NB4 (cell line): ENCODE data around the gene CDKAL1.

ENCODE experiments used
- DNase-seq: peaks from one replicate; pipeline ENCODE4 v3.0.0; 2010; ENCODE audit warnings: low read depth
- H3K4me3 ChIP-seq: one replicate; pipeline ENCODE4 v1.5.1; 2011; ENCODE audit warnings: mild to moderate bottlenecking, low read depth, low read length, moderate library complexity
- CTCF ChIP-seq: IDR thresholded peaks from one replicate; pipeline ENCODE4 v1.5.1; 2012; ENCODE audit warnings: low read depth, low read length
- MAX ChIP-seq: IDR thresholded peaks from 2 replicates; pipeline ENCODE4 v1.6.1; 2011; ENCODE audit warnings: low read depth, low read length
- MYC ChIP-seq: IDR thresholded peaks from 2 replicates; pipeline ENCODE4 v1.6.1; 2011; ENCODE audit warnings: low read depth, low read length
- POLR2A ChIP-seq: IDR thresholded peaks from 2 replicates; pipeline ENCODE4 v1.6.1; 2011; ENCODE audit warnings: mild to moderate bottlenecking; ENCODE audit not compliant: insufficient read length; ENCODE audit errors: extremely low read depth

The CDKAL1 gene

GRCh38 chr6:21101694-21102093 lies 567.4 kb downstream of the CDKAL1 start:
- no peak for DNase-seq
- no peak overlapping the region for H3K4me3 ChIP-seq
- no peak for TF ChIP-seq MAX
- TF ChIP-seq CTCF, result no peak
- no peak for TF ChIP-seq POLR2A
- no peak for TF ChIP-seq MYC

- TF ChIP-seq MYC (no peak), POLR2A (no peak), CTCF (no peak), MAX (no peak)
- no peak overlapping the region for H3K4me3 ChIP-seq
- DNase-seq, result no peak
Measured at GRCh38 chr6:21102201-21102600, 567.9 kb downstream of the CDKAL1 start.

GRCh38 chr6:21102624-21103023 lies 568.4 kb downstream of the CDKAL1 start:
- no peak for DNase-seq
- TF ChIP-seq MYC (no peak), MAX (no peak), POLR2A (no peak), CTCF (no peak)
- no peak overlapping the region for H3K4me3 ChIP-seq

- no peak overlapping the region for H3K4me3 ChIP-seq
- no peak for DNase-seq
- TF ChIP-seq MAX (no peak), MYC (no peak), POLR2A (no peak), CTCF (no peak)
Measured at GRCh38 chr6:21103626-21104224, 569.5 kb downstream of the CDKAL1 start.

- no peak for DNase-seq
- no peak overlapping the region for H3K4me3 ChIP-seq
- no peak for TF ChIP-seq CTCF
- TF ChIP-seq POLR2A, result no peak
- no peak for TF ChIP-seq MYC
- TF ChIP-seq MAX, result no peak
Measured at GRCh38 chr6:21104288-21104687, 570.0 kb downstream of the CDKAL1 start.
